Measurements from ENCODE around the gene IGF1R. TPM values are rescaled to one million over a fixed set of nuclear protein-coding genes. Genes with fewer than 3 reads are reported as not detected.

IGF1R gene
- total and polyA plus RNA-seq, 2 of the 8 experiments (the other 6 are each of a cell fraction or from before 2014, with no cell fraction given): 32.9 to 109 TPM

DNA sequence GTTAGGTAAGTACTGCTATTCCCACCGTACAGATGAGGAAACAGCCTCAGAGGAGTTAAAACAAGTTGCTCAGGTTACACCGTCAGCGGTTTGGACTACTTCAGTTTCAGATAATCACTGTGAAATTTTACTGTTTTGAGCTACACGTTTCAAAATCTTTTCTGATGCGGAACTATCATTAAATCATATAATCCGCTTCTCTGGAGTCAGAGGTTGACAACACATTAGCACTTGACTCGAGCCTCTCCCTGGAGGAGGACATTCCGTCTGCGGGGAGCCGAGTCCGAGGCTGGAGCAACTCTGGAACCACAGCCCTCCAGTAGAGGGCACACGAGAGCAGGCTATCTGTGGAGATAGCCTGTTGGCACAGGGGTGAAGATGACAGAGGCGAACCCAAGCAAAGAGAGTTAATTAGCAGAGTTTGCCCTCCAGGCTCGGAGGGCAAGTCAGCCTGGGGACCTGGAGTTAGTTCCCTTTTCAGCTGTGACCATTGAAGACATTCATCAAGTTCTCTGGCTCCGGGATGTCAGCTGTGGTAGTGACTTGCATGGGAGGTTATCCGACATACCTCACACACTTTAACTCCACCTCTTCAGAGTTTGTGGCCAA is 131.2 kb downstream of the IGF1R start (continued):
- TF ChIP-seq CHD7 (IDR thresholded peaks at IDR 0.05; ENCODE audit: insufficient replicate concordance, low read length) (no peak), TAF7 (optimal IDR thresholded peaks at IDR 0.05; ENCODE audit: borderline replicate concordance, low read depth, low read length) (no peak), CTBP2 (IDR thresholded peaks at IDR 0.05; ENCODE audit: borderline replicate concordance, insufficient read depth, insufficient read length, low read length) (peak; percentile 65), NRF1 (IDR thresholded peaks at IDR 0.05; ENCODE audit: low read depth, low read length) (no peak), BACH1 (IDR thresholded peaks at IDR 0.05; ENCODE audit: low read length) (no peak), EGR1 (IDR thresholded peaks at IDR 0.05; ENCODE audit: borderline replicate concordance, low read depth, low read length) (0 out of 2 replicates have a peak, but pooled peaks have one; percentile 32), TCF12 (IDR thresholded peaks at IDR 0.05; ENCODE audit: low read depth, low read length) (0 out of 2 replicates have a peak, but pooled peaks have one; percentile 50), TBP (IDR thresholded peaks at IDR 0.05; ENCODE audit: low read depth, low read length) (peak; percentile 72), TEAD4 (IDR thresholded peaks at IDR 0.05; ENCODE audit: low read depth, low read length) (peak; percentile 57; the same call in 1 of the 2 replicates), ASH2L (IDR thresholded peaks at IDR 0.05; ENCODE audit: low read length) (peak; percentile 55)
